Nephron (organoid): ENCODE data around the gene METTL9.
A peak's percentile ranks its signal among the peaks of the same experiment; 100 is the strongest.
"Not testable (repeated sequence)": the region's sequence is repeated elsewhere in the genome, so short reads cannot be mapped to it uniquely, and the experiment has no call there.

Experiments used
- H3K27ac Mint-ChIP-seq, 3 experiments: 2 replicates each; pipeline ENCODE4 v1.8.0; 2020; ENCODE audit warnings: mixed read lengths in 3 of 3, mild to moderate bottlenecking in 2 of 3, moderate library complexity in 1 of 3
- H3K27me3 Mint-ChIP-seq: 2 replicates; pipeline ENCODE4 v1.8.0; 2021; ENCODE audit warnings: low read depth, mild to moderate bottlenecking, moderate library complexity, mixed read lengths
- H3K36me3 Mint-ChIP-seq: 2 replicates; pipeline ENCODE4 v1.8.0; 2020; ENCODE audit warnings: low read depth, mixed read lengths
- H3K4me1 Mint-ChIP-seq: 2 replicates; pipeline ENCODE4 v1.8.0; 2020; ENCODE audit warnings: mixed read lengths
- H3K4me3 Mint-ChIP-seq, 3 experiments: 2 replicates each; pipeline ENCODE4 v1.8.0; 2020; ENCODE audit warnings: mild to moderate bottlenecking in 3 of 3, mixed read lengths in 3 of 3, moderate library complexity in 2 of 3
- H3K9me3 Mint-ChIP-seq: 2 replicates; pipeline ENCODE4 v1.8.0; 2020; ENCODE audit warnings: mixed read lengths
- CTCF ChIP-seq, 3 experiments: fragments of 200-600 bp; sonication (generic); IDR thresholded peaks; one replicate each; pipeline ENCODE4 v1.5.0; 2021; ENCODE audit warnings: antibody characterized with exemption in 3 of 3; ENCODE audit not compliant: unreplicated experiment in 3 of 3

Gene METTL9

GRCh38 chr16:21599122-21600030 is at the start of gene METTL9:
TSS of gene METTL9 (plus strand) at chr16:21599577. CDS start at chr16:21599734, 157 bp downstream.
- H3K36me3 Mint-ChIP-seq: no peaks in the 10 kb centered on the region
- peak within 1 kb of the TSS; percentile 86 to 97 (median 95) for H3K27ac Mint-ChIP-seq
- H3K27me3 Mint-ChIP-seq: peaks cover 3% of the 10 kb centered on the region
- H3K9me3 Mint-ChIP-seq: no peaks in the 10 kb centered on the region
- H3K4me1 Mint-ChIP-seq: peaks cover 45% of the 10 kb centered on the region
- H3K4me3 Mint-ChIP-seq: peak within 1 kb of the TSS; percentile 89 to 96 (median 91)
- no peak for TF ChIP-seq CTCF (IDR thresholded peaks at IDR 0.05; ENCODE audit: unreplicated experiment in 3 of 3)

GRCh38 chr16:21549975-21550374 is 49.4 kb upstream of the METTL9 start:
- H3K27me3 Mint-ChIP-seq: peaks cover 16% of the 10 kb centered on the region
- H3K4me1 Mint-ChIP-seq, H3K9me3 Mint-ChIP-seq, H3K36me3 Mint-ChIP-seq, H3K27ac Mint-ChIP-seq, H3K4me3 Mint-ChIP-seq: not testable (repeated sequence)

- not testable (repeated sequence) for H3K4me3 Mint-ChIP-seq, H3K36me3 Mint-ChIP-seq, H3K27ac Mint-ChIP-seq, H3K9me3 Mint-ChIP-seq
- peaks cover 11% of the 10 kb centered on the region for H3K4me1 Mint-ChIP-seq
- H3K27me3 Mint-ChIP-seq: peaks cover 21% of the 10 kb centered on the region
Measured at GRCh38 chr16:21550435-21550834, 48.9 kb upstream of the METTL9 start.

- H3K36me3 Mint-ChIP-seq, H3K9me3 Mint-ChIP-seq, H3K27ac Mint-ChIP-seq, H3K4me3 Mint-ChIP-seq: not testable (repeated sequence)
- peaks cover 24% of the 10 kb centered on the region for H3K27me3 Mint-ChIP-seq
- H3K4me1 Mint-ChIP-seq: peaks cover 11% of the 10 kb centered on the region
Measured at GRCh38 chr16:21551076-21551475, 48.3 kb upstream of the METTL9 start.

GRCh38 chr16:21551600-21551999 is 47.8 kb upstream of the METTL9 start:
- not testable (repeated sequence) for H3K9me3 Mint-ChIP-seq, H3K36me3 Mint-ChIP-seq, H3K4me3 Mint-ChIP-seq, H3K27ac Mint-ChIP-seq
- Mint-ChIP-seq H3K4me1 (peaks cover 12% of the 10 kb centered on the region), H3K27me3 (peaks cover 29% of the 10 kb centered on the region)

- H3K4me3 Mint-ChIP-seq, H3K36me3 Mint-ChIP-seq: not testable (repeated sequence)
Measured at GRCh38 chr16:21553481-21554296, 45.7 kb upstream of the METTL9 start.

GRCh38 chr16:21554795-21555585 is 44.4 kb upstream of the METTL9 start:
- Mint-ChIP-seq H3K36me3 (no peaks in the 10 kb centered on the region), H3K27ac (no peak overlapping the region), H3K4me1 (peaks cover 16% of the 10 kb centered on the region), H3K9me3 (no peaks in the 10 kb centered on the region), H3K4me3 (peak overlapping the region in 2 of 3 experiments; percentile 10), H3K27me3 (peaks cover 50% of the 10 kb centered on the region)
- TF ChIP-seq CTCF (IDR thresholded peaks at IDR 0.05; ENCODE audit: unreplicated experiment in 3 of 3): peak; percentile 99 to 100 (median 100)

More at GRCh38 chr16:21553481-21554296, 45.7 kb upstream of the METTL9 start:
- peaks cover 48% of the 10 kb centered on the region for H3K27me3 Mint-ChIP-seq
- H3K9me3 Mint-ChIP-seq, H3K27ac Mint-ChIP-seq: not testable (repeated sequence)
- peaks cover 19% of the 10 kb centered on the region for H3K4me1 Mint-ChIP-seq

GRCh38 chr16:21555621-21556020 is 43.8 kb upstream of the METTL9 start:
- Mint-ChIP-seq H3K27me3 (peaks cover 50% of the 10 kb centered on the region), H3K4me1 (peaks cover 14% of the 10 kb centered on the region)
- H3K27ac Mint-ChIP-seq: not testable (repeated sequence)

GRCh38 chr16:21556026-21556595 is 43.3 kb upstream of the METTL9 start:
- Mint-ChIP-seq H3K27me3 (peaks cover 52% of the 10 kb centered on the region), H3K4me1 (peaks cover 14% of the 10 kb centered on the region)
- H3K36me3 Mint-ChIP-seq, H3K4me3 Mint-ChIP-seq, H3K27ac Mint-ChIP-seq, H3K9me3 Mint-ChIP-seq: not testable (repeated sequence)

More at GRCh38 chr16:21555621-21556020, 43.8 kb upstream of the METTL9 start:
- not testable (repeated sequence) for H3K9me3 Mint-ChIP-seq, H3K36me3 Mint-ChIP-seq
- peak overlapping the region in 1 of 3 experiments; percentile 6 for H3K4me3 Mint-ChIP-seq

- H3K4me3 Mint-ChIP-seq, H3K36me3 Mint-ChIP-seq, H3K27ac Mint-ChIP-seq, H3K9me3 Mint-ChIP-seq: not testable (repeated sequence)
- Mint-ChIP-seq H3K27me3 (peaks cover 55% of the 10 kb centered on the region), H3K4me1 (peaks cover 14% of the 10 kb centered on the region)
Measured at GRCh38 chr16:21556651-21557241, 42.6 kb upstream of the METTL9 start.
